BE2C (cell line): ENCODE measurements around the gene OR4L1. TPM values are rescaled to one million over a fixed set of nuclear protein-coding genes. Genes with fewer than 3 reads are reported as not detected.

ENCODE experiments used
- DNase-seq: peaks from one replicate; pipeline ENCODE4 v3.0.0-alpha.2; 2020
- H3K27me3 ChIP-seq: fragments of 250-450 bp; sonication (Bioruptor Pico); 2 replicates; pipeline ENCODE4 v1.5.1; 2020; ENCODE audit warnings: mild to moderate bottlenecking
- H3K36me3 ChIP-seq: fragments of 250-450 bp; sonication (Bioruptor Pico); 2 replicates; pipeline ENCODE4 v1.5.1; 2020; ENCODE audit warnings: mild to moderate bottlenecking
- H3K4me1 ChIP-seq: fragments of 250-450 bp; sonication (Bioruptor Pico); 2 replicates; pipeline ENCODE4 v1.5.1; 2020
- H3K4me3 ChIP-seq: 2 replicates; pipeline ENCODE4 v1.5.1; 2011; ENCODE audit warnings: low read depth, low read length
- H3K9me3 ChIP-seq: fragments of 250-450 bp; sonication (Bioruptor Pico); 2 replicates; pipeline ENCODE4 v1.5.1; 2020
- CTCF ChIP-seq: IDR thresholded peaks from 2 replicates; pipeline ENCODE4 v1.5.1; 2012; ENCODE audit warnings: mild to moderate bottlenecking, low read depth, low read length
- polyA plus RNA-seq: library from polyadenylated mRNA; unstranded; fragments of >200 nt; gene quantifications from one replicate; pipeline ENCODE4 v1.2.1, GENCODE V29; 2012; ENCODE audit warnings: low read depth, missing spikeins; ENCODE audit not compliant: insufficient read length, insufficient read depth

OR4L1 gene
- polyA plus RNA-seq = not detected

GRCh38 chr14:20059745-20060144 lies at the start of gene OR4L1:
Gene OR4L1 (plus strand): TSS chr14:20060045. CDS start chr14:20060045, 0 bp downstream.
- H3K36me3 ChIP-seq = no peaks in the 10 kb centered on the region
- no peaks in the 10 kb centered on the region for H3K9me3 ChIP-seq
- TF ChIP-seq CTCF = no peak
- H3K4me1 ChIP-seq = no peaks in the 10 kb centered on the region
- DNase-seq = no peak
- H3K4me3 ChIP-seq = no peak within 1 kb of the TSS
- no peaks in the 10 kb centered on the region for H3K27me3 ChIP-seq

- no peak within 1 kb of the TSS for H3K4me3 ChIP-seq
- no peaks in the 10 kb centered on the region for H3K27me3 ChIP-seq
- TF ChIP-seq CTCF = no peak
- H3K4me1 ChIP-seq = no peaks in the 10 kb centered on the region
- H3K36me3 ChIP-seq = no peaks in the 10 kb centered on the region
- no peaks in the 10 kb centered on the region for H3K9me3 ChIP-seq
- DNase-seq = no peak
Observed at GRCh38 chr14:20019257-20019865, 40.5 kb upstream of the OR4L1 start, which contains the start of gene OR4K14. Gene OR4K14 (minus strand): TSS chr14:20019307. CDS start chr14:20015193, 4,114 bp downstream.

- Histone ChIP-seq H3K36me3 (no peaks in the 10 kb centered on the region), H3K4me3 (no peak overlapping the region), H3K4me1 (no peaks in the 10 kb centered on the region), H3K27me3 (no peaks in the 10 kb centered on the region), H3K9me3 (no peaks in the 10 kb centered on the region)
- no peak for DNase-seq
- no peak for TF ChIP-seq CTCF
Observed at GRCh38 chr14:20031058-20031457, 28.8 kb upstream of the OR4L1 start.

GRCh38 chr14:20035449-20035848 lies 24.4 kb upstream of the OR4L1 start:
- Histone ChIP-seq H3K36me3 (no peaks in the 10 kb centered on the region), H3K4me1 (no peaks in the 10 kb centered on the region), H3K9me3 (no peaks in the 10 kb centered on the region), H3K27me3 (no peaks in the 10 kb centered on the region), H3K4me3 (no peak overlapping the region)
- no peak for DNase-seq
- TF ChIP-seq CTCF = no peak

GRCh38 chr14:20035938-20036337 lies 23.9 kb upstream of the OR4L1 start, which contains the start of gene OR4K13:
Gene OR4K13 (minus strand): TSS chr14:20036038. CDS start chr14:20034758, 1,280 bp downstream.
- H3K9me3 ChIP-seq = no peaks in the 10 kb centered on the region
- no peaks in the 10 kb centered on the region for H3K4me1 ChIP-seq
- H3K27me3 ChIP-seq = no peaks in the 10 kb centered on the region
- no peak for DNase-seq
- TF ChIP-seq CTCF = no peak
- no peak within 1 kb of the TSS for H3K4me3 ChIP-seq
- no peaks in the 10 kb centered on the region for H3K36me3 ChIP-seq

GRCh38 chr14:20044243-20044642 lies 15.6 kb upstream of the OR4L1 start:
- DNase-seq = no peak
- TF ChIP-seq CTCF = no peak
- H3K9me3 ChIP-seq = no peaks in the 10 kb centered on the region

More at GRCh38 chr14:20044243-20044642, 15.6 kb upstream of the OR4L1 start:
- H3K4me1 ChIP-seq = no peaks in the 10 kb centered on the region
- no peaks in the 10 kb centered on the region for H3K36me3 ChIP-seq
- H3K4me3 ChIP-seq = no peak overlapping the region
- H3K27me3 ChIP-seq = no peaks in the 10 kb centered on the region
